ENCODE data around the gene ARHGAP30.
"Not testable (repeated sequence)": the region's sequence is repeated elsewhere in the genome, so short reads cannot be mapped to it uniquely, and the experiment has no call there.

The ARHGAP30 gene

GRCh38 chr1:161070761-161071160 lies 1.1 kb upstream of the ARHGAP30 start:
- DNase-seq (ENCODE audit: low read depth in 2 of 2): no peak

- DNase-seq (ENCODE audit: low read depth in 2 of 2): no peak
Observed at GRCh38 chr1:161069241-161069640, 450 bp downstream of the ARHGAP30 start.

- peak; percentile 63 to 65 for DNase-seq (ENCODE audit: low read depth in 2 of 2)
Observed at GRCh38 chr1:161068306-161069234, 1.1 kb downstream of the ARHGAP30 start.

- no peak for DNase-seq (ENCODE audit: low read depth in 2 of 2)
Observed at GRCh38 chr1:161066694-161067093, 3.0 kb downstream of the ARHGAP30 start.

GRCh38 chr1:161065681-161066080 lies 4.0 kb downstream of the ARHGAP30 start:
- not testable (repeated sequence) for DNase-seq (ENCODE audit: low read depth in 2 of 2)

GRCh38 chr1:161063936-161064335 lies 5.8 kb downstream of the ARHGAP30 start:
- not testable (repeated sequence) for DNase-seq (ENCODE audit: low read depth in 2 of 2)

- no peak for DNase-seq (ENCODE audit: low read depth in 2 of 2)
Observed at GRCh38 chr1:161061419-161061818, 8.3 kb downstream of the ARHGAP30 start.

GRCh38 chr1:161059293-161059692 lies 10.4 kb downstream of the ARHGAP30 start:
- DNase-seq (ENCODE audit: low read depth in 2 of 2): no peak

- DNase-seq (ENCODE audit: low read depth in 2 of 2): no peak
Observed at GRCh38 chr1:161054805-161055204, 14.9 kb downstream of the ARHGAP30 start.

GRCh38 chr1:161054232-161054631 lies 15.5 kb downstream of the ARHGAP30 start:
- no peak for DNase-seq (ENCODE audit: low read depth in 2 of 2)

GRCh38 chr1:161052899-161053298 lies 16.8 kb downstream of the ARHGAP30 start:
- no peak for DNase-seq (ENCODE audit: low read depth in 2 of 2)

- DNase-seq (ENCODE audit: low read depth in 2 of 2): no peak
Observed at GRCh38 chr1:161051219-161051618, 18.5 kb downstream of the ARHGAP30 start.

- no peak for DNase-seq (ENCODE audit: low read depth in 2 of 2)
Observed at GRCh38 chr1:161048949-161049722, 20.6 kb downstream of the ARHGAP30 start.

GRCh38 chr1:161047436-161048420 lies 22.0 kb downstream of the ARHGAP30 start:
- no peak for DNase-seq (ENCODE audit: low read depth in 2 of 2)

- DNase-seq (ENCODE audit: low read depth in 2 of 2): no peak
Observed at GRCh38 chr1:161046605-161047228, 23.0 kb downstream of the ARHGAP30 start.

- peak; percentile 78 to 83 for DNase-seq (ENCODE audit: low read depth in 2 of 2)
Observed at GRCh38 chr1:161045736-161046604, 23.7 kb downstream of the ARHGAP30 start, which contains the start of gene USF1. Gene USF1, minus strand, starts transcription at chr1:161045977. Its CDS starts 2,702 bp downstream, at chr1:161043275.

- peak; percentile 36 to 42 for DNase-seq (ENCODE audit: low read depth in 2 of 2)
Observed at GRCh38 chr1:161044908-161045735, 24.6 kb downstream of the ARHGAP30 start.

GRCh38 chr1:161044535-161044907 lies 25.2 kb downstream of the ARHGAP30 start:
- DNase-seq (ENCODE audit: low read depth in 2 of 2): no peak

GRCh38 chr1:161039546-161039945 lies 30.1 kb downstream of the ARHGAP30 start:
- DNase-seq (ENCODE audit: low read depth in 2 of 2): no peak
